Activated T-cell treated with anti-CD3 and anti-CD28 coated beads, Interleukin-2, amount 50 U/mL, for 4 hours (primary cell): ENCODE measurements around the gene FKBP15. TPM values are rescaled to one million over a fixed set of nuclear protein-coding genes. Genes with fewer than 3 reads are reported as not detected.
"Not testable (repeated sequence)": the region's sequence is repeated elsewhere in the genome, so short reads cannot be mapped to it uniquely, and the experiment has no call there.

ENCODE experiments used
- ATAC-seq, 2 donors: fragments of 200-7000 bp; cut with Tn5 transposase; one replicate each; pipeline ENCODE4 v1.10.0; 2021
- DNase-seq: peaks from one replicate; pipeline ENCODE4 v3.0.0-alpha.2; 2020
- H3K27me3 Mint-ChIP-seq: one replicate; pipeline ENCODE4 v1.8.0; 2021; ENCODE audit warnings: low read depth, mixed read lengths
- H3K36me3 Mint-ChIP-seq: one replicate; pipeline ENCODE4 v1.8.0; 2022; ENCODE audit warnings: mixed read lengths; ENCODE audit not compliant: insufficient read depth
- H3K4me1 Mint-ChIP-seq: one replicate; pipeline ENCODE4 v1.8.0; 2021; ENCODE audit warnings: low read depth, mixed read lengths
- H3K4me3 Mint-ChIP-seq: one replicate; pipeline ENCODE4 v1.8.0; 2021; ENCODE audit warnings: mild to moderate bottlenecking, moderate library complexity, mixed read lengths
- H3K9me3 Mint-ChIP-seq: one replicate; pipeline ENCODE4 v1.8.0; 2021; ENCODE audit warnings: mixed read lengths
- total RNA-seq, 3 donors: library from RNA; stranded (reverse); gene quantifications; one replicate each; pipeline ENCODE4 v1.2.1, GENCODE V29; 2021

The FKBP15 gene
- total RNA-seq, 3 donors from 2014 or later, result 23.8 to 25.9 (median 24.2) TPM

DNA sequence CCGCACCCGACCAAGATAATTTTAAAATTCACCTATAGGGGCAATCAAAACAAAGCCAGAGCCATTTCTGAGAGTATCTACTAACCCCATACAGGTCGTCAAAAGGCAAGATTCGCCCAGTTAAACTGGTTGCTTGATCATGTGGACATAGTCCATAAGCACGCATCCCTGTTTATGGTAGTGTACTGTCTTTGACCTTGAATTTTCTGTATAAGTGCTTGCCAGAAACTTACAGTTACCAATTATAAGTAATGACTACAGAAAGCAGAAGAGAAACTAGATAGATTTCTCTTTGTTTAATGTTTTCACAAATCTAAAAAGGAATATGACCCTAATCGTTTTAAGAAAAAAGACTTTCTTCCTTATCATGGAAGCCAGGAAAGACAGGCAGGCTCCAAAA is 25.9 kb upstream of the FKBP15 start:
- Mint-ChIP-seq H3K27me3 (no peaks in the 10 kb centered on the region), H3K4me1 (no peaks in the 10 kb centered on the region), H3K9me3 (peaks cover 3% of the 10 kb centered on the region), H3K4me3 (no peak overlapping the region), H3K36me3 (no peaks in the 10 kb centered on the region)
- DNase-seq (no peak), ATAC-seq (no peak)

DNA sequence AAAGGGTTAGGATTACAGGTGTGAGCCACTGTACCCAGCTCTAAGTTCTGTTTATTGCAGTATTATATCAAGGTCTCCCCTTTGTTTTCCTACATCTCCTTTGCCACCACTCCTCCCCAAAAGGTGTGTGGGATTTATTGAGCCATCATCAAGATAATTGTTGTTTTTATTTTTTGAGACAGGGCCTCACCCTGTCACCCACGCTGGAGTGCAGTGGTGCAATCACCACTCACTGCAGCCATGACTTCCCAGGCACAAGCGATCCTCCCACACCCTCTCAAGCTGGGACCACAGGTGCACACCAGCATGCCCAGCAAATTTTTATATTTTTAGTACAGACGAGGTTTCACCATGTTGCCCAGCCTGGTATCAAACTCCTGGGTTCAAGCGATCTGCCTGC is 24.8 kb upstream of the FKBP15 start:
- Mint-ChIP-seq H3K9me3 (peaks cover 3% of the 10 kb centered on the region), H3K36me3 (no peaks in the 10 kb centered on the region), H3K4me3 (no peak overlapping the region), H3K27me3 (no peaks in the 10 kb centered on the region), H3K4me1 (no peaks in the 10 kb centered on the region)
- no peak for DNase-seq
- ATAC-seq, result no peak

DNA sequence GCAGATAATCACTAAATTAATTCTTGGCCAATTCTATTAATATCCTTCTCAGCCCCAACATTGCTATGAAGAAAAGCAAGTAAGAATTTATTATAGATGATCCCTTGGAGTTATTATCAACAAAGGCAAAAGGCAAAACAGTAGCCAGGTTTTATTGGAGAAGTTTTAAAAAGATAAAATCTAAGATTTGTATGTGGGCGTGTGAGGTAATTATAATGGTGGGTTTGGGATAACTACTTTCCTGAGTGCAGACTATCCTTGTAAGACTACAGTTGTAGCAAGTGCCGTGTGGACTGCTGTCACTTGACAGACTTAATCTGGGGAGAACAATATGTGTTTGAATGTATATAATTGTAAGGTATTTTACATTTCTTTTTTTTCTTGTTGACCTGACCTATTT is 23.5 kb upstream of the FKBP15 start:
- no peak overlapping the region for H3K4me3 Mint-ChIP-seq
- no peak for ATAC-seq
- no peaks in the 10 kb centered on the region for H3K9me3 Mint-ChIP-seq
- DNase-seq, result no peak
- no peaks in the 10 kb centered on the region for H3K36me3 Mint-ChIP-seq
- H3K4me1 Mint-ChIP-seq, result no peaks in the 10 kb centered on the region
- H3K27me3 Mint-ChIP-seq, result no peaks in the 10 kb centered on the region

DNA sequence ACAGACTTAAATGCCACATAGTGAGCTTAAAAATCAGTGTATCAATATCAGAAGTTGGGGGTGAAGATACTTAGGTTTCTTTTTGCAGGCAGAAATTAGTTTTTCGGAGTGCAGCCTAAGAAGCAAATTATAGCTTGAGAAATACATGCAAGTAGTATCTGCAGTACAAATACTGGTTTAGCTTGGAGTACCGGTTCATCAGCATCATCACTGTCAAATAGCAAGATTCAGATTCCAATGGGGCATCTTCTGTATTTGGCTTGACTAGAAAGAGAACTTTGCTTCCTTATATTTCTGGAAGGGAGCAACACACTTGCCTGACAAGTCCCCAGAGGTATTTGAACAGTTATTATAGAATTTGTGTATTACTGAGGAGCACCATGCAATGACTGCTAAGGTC is 20.1 kb upstream of the FKBP15 start:
- Mint-ChIP-seq H3K4me3 (no peak overlapping the region), H3K36me3 (no peaks in the 10 kb centered on the region), H3K4me1 (no peaks in the 10 kb centered on the region), H3K27me3 (no peaks in the 10 kb centered on the region), H3K9me3 (no peaks in the 10 kb centered on the region)
- DNase-seq (no peak), ATAC-seq (no peak)

DNA sequence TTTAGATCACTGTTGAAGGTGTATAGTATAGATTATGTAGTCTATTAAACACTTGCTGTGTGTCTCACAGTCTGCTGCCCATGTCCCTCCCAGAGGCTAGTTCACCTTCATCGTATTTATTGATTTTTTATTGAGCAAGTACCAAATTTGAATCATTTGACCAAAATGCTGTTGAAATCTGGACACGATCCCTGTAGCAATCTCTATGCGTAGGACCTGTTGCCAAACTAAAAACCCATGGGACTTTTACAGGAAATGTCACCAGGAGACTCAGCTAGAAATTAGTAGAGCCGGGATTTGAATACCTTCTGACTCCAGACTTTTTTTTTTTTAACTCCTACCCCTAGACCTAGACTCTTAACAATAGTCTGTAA is 17.8 kb upstream of the FKBP15 start:
- no peak for ATAC-seq
- H3K4me1 Mint-ChIP-seq, result peaks cover under 1% of the 10 kb centered on the region
- no peaks in the 10 kb centered on the region for H3K9me3 Mint-ChIP-seq
- H3K4me3 Mint-ChIP-seq, result no peak overlapping the region
- DNase-seq, result no peak
- no peaks in the 10 kb centered on the region for H3K36me3 Mint-ChIP-seq
- H3K27me3 Mint-ChIP-seq, result no peaks in the 10 kb centered on the region

DNA sequence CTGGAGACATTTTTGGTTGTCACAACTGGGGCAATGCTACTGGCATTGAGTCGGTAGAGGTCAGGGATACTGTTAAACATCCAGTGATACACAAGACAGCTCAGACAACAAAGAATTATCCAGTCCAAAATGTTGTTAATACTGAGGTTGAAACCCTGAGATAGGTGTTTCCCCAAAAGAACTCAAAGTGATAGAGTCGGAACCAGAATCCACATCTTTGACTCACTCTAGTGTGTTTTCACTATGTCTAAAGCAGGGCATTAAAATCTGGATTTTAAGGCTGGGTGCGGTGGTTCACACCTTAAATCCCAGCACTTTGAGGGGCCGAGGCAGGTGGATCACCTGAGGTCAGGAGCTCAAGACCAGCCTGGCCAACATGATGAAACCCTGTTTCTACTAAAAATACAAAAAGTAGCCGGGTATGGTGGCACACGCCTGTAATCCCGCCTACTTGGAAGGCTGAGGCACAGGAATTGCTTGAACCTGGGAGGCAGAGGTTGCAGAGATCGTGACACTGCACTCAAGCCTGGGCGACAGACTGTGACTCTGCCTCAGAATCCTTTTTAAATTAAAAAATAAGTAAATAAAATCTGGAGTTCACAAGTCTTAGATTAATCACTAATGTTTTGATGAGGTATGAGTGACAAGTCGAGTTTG is 17.3 kb upstream of the FKBP15 start:
- Mint-ChIP-seq H3K9me3 (no peaks in the 10 kb centered on the region), H3K4me3 (no peak overlapping the region), H3K4me1 (peaks cover 6% of the 10 kb centered on the region), H3K27me3 (no peaks in the 10 kb centered on the region), H3K36me3 (no peaks in the 10 kb centered on the region)
- no peak for DNase-seq
- no peak for ATAC-seq

DNA sequence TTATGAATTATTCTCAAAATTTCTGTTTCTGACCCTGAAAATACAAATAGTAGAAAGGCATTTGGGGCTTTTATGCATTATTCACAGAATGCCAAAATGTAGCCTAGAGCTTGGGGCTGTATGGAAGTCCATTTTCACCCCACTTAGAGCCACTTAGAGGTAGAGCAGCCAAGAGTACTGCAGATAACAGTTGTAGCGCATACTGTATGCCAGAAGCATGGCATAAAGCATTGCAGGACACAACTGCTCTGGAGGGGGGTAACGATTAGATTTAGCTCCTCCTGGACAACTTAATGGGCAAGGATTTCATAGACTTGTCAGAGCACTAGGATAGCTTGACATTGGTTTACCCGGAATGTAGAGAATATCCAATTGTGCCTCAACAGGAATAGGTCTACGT is 15.9 kb upstream of the FKBP15 start:
- no peaks in the 10 kb centered on the region for H3K9me3 Mint-ChIP-seq
- DNase-seq (no peak), ATAC-seq (no peak)
- no peaks in the 10 kb centered on the region for H3K27me3 Mint-ChIP-seq
- peaks cover 16% of the 10 kb centered on the region for H3K4me1 Mint-ChIP-seq
- H3K4me3 Mint-ChIP-seq, result no peak overlapping the region
- H3K36me3 Mint-ChIP-seq, result no peaks in the 10 kb centered on the region

DNA sequence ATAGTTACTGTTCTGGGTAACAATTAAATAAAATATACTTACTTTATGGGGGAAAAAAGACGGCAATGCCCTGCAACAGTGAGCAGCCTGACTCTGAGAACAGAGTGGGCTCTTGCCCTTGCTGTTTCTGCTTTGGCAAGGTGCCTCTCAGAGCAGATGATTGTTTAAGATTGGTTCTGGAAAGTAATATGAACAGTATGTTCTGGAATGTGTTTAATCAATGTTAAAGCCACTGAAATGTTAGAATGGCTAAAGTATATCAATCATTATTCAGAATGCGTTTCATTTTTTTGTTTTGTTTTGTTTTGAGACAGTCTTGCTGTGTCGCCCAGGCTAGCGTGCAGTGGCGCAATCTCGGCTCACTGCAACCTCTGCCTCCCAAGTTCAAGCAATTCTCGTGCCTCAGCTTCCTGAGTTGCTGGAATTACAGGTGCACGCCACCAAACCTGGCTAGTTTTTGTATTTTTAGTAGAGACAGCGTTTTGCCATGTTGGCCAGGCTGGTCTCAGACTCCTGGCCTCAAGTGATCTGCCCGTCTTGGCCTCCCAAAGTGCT is 14.7 kb upstream of the FKBP15 start:
- not testable (repeated sequence) for H3K4me3 Mint-ChIP-seq, DNase-seq, H3K9me3 Mint-ChIP-seq, H3K27me3 Mint-ChIP-seq, ATAC-seq, H3K36me3 Mint-ChIP-seq
- peaks cover 18% of the 10 kb centered on the region for H3K4me1 Mint-ChIP-seq

DNA sequence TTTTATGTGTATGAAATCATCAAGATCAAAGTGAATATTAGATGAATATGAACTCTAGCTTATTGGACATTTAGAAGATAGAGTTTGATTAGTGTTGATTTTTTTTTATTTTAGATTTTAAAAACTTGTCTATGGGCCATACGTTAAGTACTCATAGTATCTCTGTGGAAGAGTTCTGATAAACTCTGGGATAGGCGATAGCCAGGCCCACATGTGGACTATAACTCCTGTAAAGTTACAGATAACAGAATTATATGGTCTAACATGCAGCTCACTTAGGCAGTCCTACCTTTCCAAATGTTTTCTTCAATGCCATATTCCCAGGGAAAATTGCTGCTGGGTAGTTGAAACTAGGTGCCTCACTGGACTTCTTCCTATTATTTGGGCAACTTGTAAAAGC is 10.6 kb upstream of the FKBP15 start:
- DNase-seq (no peak), ATAC-seq (no peak)
- Mint-ChIP-seq H3K4me3 (no peak overlapping the region), H3K27me3 (no peaks in the 10 kb centered on the region), H3K36me3 (no peaks in the 10 kb centered on the region), H3K4me1 (peaks cover 21% of the 10 kb centered on the region), H3K9me3 (no peaks in the 10 kb centered on the region)

DNA sequence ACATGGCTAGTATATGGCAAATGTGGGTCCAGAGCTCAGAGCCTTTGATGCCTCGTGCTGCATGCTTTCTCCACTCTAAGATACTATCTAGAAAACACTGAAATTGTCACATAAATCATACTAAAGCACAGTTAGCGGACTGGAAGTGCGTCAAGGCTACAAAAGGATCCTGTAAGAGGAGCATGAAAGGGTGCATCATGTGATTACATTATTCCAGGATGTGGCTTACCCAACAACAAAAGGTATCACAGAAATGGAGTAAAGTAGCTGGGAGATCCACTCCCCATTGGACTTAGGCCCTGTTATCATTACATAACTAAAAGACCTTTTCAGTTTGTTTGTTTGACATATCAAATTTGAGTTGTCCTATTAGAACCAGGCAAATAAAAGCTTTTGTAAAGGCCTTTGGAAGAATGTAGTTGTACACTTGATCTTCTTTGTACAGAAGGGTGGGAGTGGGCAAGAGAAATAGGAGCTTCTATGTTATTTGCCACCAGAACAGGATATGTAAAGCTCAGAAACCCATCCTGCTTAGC is 7.1 kb upstream of the FKBP15 start:
- peaks cover 14% of the 10 kb centered on the region for H3K4me1 Mint-ChIP-seq
- no peaks in the 10 kb centered on the region for H3K27me3 Mint-ChIP-seq
- H3K36me3 Mint-ChIP-seq, result peaks cover 4% of the 10 kb centered on the region
- H3K4me3 Mint-ChIP-seq, result no peak overlapping the region
- no peaks in the 10 kb centered on the region for H3K9me3 Mint-ChIP-seq
- DNase-seq, result no peak
- no peak for ATAC-seq

DNA sequence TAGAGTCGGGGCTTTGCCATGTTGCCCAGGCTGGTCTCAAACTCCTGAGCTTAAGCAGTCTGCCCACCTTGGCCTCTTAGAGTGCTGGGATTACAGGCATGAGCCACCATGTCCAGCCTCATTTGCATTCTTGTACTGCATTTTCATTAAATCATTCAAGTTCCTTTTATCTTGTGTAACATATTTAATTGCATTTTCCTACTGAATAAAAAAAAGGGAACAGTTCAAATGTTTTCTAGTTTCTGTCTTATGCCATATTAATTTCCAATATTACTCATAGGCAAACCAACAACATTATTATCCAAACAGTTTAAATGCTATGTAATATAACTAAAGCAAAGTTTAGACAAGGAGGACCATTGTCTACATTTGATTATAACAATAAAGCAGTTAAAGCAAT is 6.4 kb upstream of the FKBP15 start:
- no peak for ATAC-seq

DNA sequence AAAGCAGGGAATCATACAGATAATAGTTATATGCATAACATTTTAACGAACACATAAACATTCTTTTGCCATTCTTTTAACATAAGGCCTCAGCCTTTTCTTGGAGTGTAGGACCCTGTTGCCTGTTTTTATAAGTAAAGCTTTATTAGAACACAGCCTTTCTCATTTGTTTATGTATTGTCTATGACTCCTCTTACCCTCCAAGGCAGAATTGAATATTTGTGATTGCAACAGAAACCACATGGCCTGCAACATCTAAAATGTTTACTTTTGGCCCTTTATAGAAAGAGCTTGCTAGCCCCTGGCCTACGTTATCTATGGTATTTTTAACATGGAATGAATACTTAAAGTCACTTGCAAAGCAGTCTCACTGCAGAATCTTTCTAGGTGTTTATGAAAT is 2.9 kb upstream of the FKBP15 start:
- no peak for ATAC-seq
- Mint-ChIP-seq H3K36me3 (peaks cover 4% of the 10 kb centered on the region), H3K4me3 (no peak overlapping the region)

More for the DNA sequence above, 6.4 kb upstream of the FKBP15 start:
- Mint-ChIP-seq H3K27me3 (no peaks in the 10 kb centered on the region), H3K4me3 (no peak overlapping the region), H3K4me1 (peaks cover 10% of the 10 kb centered on the region), H3K9me3 (no peaks in the 10 kb centered on the region), H3K36me3 (peaks cover 4% of the 10 kb centered on the region)
- no peak for DNase-seq

DNA sequence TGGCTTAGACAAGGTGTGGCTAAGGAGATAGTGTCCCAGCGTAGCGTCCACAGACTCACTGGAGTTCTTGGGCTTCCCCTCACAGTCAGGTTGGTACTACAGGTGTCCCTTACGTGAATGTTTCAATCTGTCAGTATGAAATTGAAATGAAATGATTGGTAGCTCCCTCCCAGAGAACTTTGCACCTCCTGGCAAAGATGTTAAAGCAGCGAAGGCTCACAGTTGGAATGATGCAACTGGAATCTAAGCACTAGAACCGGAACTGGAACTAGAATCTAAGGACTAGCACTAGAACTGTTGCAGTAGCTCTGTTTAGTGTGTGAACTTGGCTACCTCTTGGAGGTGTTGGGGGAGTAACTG is 1.4 kb upstream of the FKBP15 start:
- Mint-ChIP-seq H3K27me3 (no peaks in the 10 kb centered on the region), H3K4me1 (peaks cover 37% of the 10 kb centered on the region), H3K4me3 (peak overlapping the region; percentile 97), H3K36me3 (peaks cover 4% of the 10 kb centered on the region), H3K9me3 (no peaks in the 10 kb centered on the region)
- ATAC-seq, result no peak
- DNase-seq, result no peak

More for the DNA sequence above, 2.9 kb upstream of the FKBP15 start:
- H3K27me3 Mint-ChIP-seq, result no peaks in the 10 kb centered on the region
- peaks cover 31% of the 10 kb centered on the region for H3K4me1 Mint-ChIP-seq
- no peak for DNase-seq
- no peaks in the 10 kb centered on the region for H3K9me3 Mint-ChIP-seq

DNA sequence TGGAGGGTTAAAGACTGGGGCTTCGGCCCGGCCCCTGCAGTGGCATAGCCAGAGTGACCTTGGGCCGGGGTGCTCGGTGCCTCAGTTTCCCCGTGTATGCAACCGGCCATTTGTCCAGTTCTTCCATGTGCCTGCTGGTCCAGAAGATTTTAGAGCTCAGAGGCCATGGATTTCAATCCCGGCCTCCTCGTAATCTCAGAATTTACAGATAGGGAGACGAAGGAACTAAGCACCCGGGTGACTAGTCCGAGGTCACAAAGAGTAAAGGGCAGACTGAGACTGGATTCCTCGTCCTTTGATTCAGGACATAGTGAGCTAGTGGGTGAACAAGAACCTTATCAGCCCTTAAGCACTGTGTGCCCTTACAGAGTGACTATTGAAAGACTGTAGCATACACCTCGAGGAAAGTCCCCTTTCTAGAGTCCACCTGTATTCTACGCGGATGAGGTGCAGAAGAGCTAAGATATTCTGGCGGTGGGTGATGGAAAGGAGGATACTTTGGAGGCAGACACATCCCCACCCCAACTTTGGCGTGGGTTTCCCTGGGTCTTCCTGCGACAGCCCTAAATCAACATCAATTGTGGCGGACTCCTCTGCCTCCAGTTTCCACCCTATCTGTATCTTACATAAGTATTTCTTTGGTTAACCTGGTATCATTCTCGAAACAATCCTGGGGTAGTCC is 864 bp upstream of the FKBP15 start:
- peak overlapping the region; percentile 97 for H3K4me3 Mint-ChIP-seq
- H3K4me1 Mint-ChIP-seq, result peaks cover 37% of the 10 kb centered on the region
- H3K36me3 Mint-ChIP-seq, result peaks cover 4% of the 10 kb centered on the region
- H3K9me3 Mint-ChIP-seq, result no peaks in the 10 kb centered on the region
- no peak for DNase-seq
- no peaks in the 10 kb centered on the region for H3K27me3 Mint-ChIP-seq
- no peak for ATAC-seq

DNA sequence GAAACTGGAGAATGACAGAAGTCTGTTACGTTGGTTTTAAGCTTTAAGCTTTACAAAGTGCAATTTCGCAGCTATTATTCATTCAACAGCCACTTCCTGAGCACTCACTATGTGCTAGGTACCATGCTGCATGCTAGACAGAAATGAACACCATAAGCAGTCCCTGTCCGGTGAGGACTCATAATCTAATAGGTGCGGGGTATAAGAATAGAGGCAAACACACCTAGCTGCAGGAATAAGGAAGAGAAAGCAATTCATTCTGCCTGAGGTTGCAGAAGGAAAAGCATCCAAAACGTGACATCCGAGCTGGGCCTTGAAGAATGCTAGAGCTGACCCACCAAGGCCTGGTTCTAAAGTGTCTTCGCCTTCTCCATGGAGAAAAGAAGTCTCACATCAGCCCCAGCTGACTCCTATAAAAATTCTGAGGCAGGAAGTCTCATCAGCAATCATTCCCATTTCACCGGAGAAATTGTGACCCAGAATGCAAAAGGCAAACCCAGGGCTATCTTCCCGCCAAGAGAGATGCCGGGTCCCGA is 542 bp downstream of the FKBP15 start:
- no peak for ATAC-seq
- no peak for DNase-seq
- Mint-ChIP-seq H3K36me3 (peaks cover 4% of the 10 kb centered on the region), H3K9me3 (no peaks in the 10 kb centered on the region), H3K27me3 (no peaks in the 10 kb centered on the region), H3K4me1 (peaks cover 39% of the 10 kb centered on the region), H3K4me3 (peak overlapping the region; percentile 97)
